ENCODE data around the gene MLEC.
A peak's percentile ranks its signal among the peaks of the same experiment; 100 is the strongest.

MLEC gene

DNA sequence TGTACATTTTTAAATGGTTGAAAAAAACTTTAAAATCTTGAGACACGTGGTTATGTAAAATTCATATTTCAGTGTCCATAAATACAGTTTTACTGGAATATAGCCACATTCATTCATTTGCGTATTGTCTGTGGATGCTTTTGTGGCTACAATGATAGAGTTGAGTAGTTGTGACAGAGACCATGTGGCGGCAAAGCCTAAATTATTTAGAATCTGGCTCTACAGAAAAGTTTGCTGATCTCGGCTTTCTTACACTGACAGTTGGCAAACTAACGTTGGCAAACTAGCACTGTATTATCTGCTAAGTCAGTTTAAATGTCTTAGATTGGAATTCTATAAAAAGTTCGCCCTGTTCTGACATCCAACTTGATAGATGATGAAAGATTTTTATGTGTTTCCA lies 25.7 kb downstream of the MLEC start:
- DNase-seq = no peak
- TF ChIP-seq POLR2A (IDR thresholded peaks at IDR 0.05; ENCODE audit: low read length) = no peak
- no peak for TF ChIP-seq GATA1 (IDR thresholded peaks at IDR 0.05; ENCODE audit: low read depth, low read length)

DNA sequence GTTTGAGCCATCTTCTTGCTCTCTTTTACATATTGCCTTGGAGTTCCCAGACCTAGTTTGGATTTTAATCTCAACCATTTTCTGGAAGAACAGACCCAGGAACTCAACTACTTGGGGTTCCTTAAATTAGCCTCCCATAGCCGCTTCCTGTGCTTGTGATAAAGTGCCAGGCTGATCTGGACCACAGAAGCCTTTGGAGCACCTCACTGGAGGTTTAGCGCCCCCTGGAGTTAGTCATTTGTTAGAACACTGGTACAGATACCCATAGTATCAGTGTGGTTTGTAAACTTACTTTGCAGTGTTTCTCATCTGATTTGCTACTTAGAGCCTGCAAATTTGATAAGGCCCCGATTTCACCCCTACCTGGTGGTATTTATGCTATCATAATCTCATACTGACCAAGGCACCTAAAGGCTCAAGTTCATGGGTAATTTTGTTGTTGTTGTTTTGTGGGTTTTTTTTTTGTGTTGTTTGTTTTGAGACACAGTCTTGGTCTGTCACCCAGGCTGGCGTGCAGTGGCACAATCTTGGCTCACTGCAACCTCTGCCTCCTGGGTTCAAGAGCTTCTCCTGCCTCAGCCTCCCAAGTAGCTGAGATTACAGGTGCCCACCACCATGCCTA lies 27.0 kb downstream of the MLEC start:
- DNase-seq = peak; percentile 81 to 89
- no peak for TF ChIP-seq POLR2A (IDR thresholded peaks at IDR 0.05; ENCODE audit: low read length)
- no peak for TF ChIP-seq GATA1 (IDR thresholded peaks at IDR 0.05; ENCODE audit: low read depth, low read length)

DNA sequence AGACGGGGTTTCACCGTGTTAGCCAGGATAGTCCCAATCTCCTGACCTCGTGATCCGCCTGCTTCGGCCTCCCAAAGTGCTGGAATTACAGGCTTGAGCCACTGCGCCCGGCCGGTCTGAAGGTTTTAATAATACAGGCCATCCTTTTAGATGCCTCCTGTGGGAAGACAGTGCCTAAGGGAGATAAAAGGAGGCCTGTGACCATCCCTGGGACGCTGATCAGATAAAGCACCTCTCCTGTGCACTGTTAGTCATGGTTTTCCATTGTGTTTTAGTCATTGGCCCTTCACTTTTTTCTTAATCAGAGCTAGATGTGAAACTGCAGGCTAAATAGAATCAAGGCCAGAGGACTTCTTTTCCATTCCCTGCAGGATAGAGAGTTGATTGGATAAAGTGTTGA lies 31.1 kb downstream of the MLEC start:
- TF ChIP-seq GATA1 (IDR thresholded peaks at IDR 0.05; ENCODE audit: low read depth, low read length) (no peak), POLR2A (IDR thresholded peaks at IDR 0.05; ENCODE audit: low read length) (no peak)
- DNase-seq = no peak

DNA sequence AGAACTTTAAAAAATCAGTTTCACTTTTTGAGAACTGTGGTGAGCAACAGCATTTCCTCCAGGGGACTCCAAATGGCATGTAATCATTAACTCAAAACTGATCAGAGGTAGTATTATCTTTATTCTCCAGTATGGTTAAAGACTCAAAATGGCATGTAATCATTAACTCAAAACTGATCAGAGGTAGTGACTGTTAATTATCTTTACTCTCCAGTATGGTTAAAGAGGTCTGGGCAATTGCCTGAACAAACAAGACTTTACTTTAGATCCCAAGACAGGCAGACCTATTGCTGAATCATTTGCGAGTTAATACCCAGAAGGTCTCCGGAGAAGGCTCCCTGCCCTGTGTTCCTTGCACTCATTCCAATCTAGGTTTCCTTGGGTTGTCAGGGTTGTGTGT lies 32.1 kb downstream of the MLEC start:
- peak in 1 of 2 experiments; percentile 24 for DNase-seq
- no peak for TF ChIP-seq GATA1 (IDR thresholded peaks at IDR 0.05; ENCODE audit: low read depth, low read length)
- TF ChIP-seq POLR2A (IDR thresholded peaks at IDR 0.05; ENCODE audit: low read length) = no peak

DNA sequence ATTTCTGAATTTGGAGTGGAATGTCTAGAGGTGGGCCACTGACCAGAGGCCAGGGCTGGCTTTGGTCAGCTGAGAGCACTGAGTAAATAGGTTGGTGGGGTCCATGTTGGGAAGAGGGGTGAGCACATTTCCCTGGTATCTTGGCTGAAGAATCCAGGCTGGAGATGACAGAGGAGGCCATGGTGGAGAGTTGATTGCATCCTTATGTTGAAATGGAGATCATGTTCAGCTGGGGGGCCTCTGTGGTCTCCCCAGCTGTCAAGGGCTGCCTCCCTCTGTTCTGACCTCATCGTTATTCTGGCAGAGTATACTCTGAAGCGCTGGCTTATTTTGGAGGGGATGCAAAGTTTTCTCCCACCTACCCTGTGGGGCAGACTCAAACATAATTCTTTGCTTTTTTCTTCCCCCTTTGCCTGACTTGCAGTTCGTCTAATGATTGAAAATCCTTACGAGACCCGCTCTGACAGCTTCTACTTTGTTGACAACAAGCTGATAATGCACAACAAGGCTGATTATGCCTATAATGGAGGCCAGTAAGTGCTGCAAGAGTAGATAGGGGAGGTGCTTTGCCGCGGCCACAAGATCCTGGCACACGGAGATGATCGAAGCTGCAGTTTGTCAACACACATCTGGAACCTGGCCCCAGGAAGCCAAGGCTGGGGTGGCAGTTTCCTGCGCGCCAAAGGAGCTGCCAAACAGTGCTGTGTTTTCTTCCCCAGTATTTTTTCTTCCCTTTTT lies 32.7 kb downstream of the MLEC start:
- DNase-seq = no peak
- TF ChIP-seq GATA1 (IDR thresholded peaks at IDR 0.05; ENCODE audit: low read depth, low read length) (no peak), POLR2A (IDR thresholded peaks at IDR 0.05; ENCODE audit: low read length) (no peak)

DNA sequence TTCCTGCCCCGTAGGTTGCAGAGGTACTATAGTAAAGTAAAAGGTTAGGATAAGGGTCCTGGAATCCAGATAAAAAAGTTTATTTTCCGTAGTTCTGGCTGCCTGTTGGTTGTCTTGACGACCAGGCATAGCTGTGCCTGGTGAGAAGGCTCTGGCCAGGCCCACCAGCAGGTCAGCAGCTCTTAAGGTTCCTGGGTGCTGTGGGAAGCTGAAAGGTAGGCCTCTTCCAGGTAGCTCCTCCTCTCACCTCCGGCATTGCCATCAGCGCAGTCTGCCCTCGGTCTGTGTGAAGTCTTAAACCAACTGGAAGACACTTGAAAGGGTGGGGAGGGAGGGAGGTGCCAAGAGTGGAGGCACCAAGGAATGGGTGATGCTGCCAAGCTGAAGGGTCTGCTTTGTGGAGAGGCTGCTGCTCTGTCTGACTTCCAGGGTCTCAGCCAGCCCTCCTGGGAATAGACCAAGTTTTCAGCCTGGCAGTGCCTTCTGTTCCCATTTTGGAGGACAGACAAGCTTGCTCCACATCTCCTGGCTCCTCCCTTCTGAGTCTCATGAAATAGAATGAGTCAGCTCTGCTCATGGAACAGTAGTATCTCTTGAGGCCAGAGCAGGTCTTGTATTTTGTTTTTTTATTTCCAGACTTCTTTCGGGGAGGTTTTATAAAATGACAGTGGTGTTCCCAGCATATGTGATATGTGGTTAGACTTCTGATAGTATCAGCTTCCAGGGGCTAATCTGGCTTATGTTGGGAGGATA lies 33.5 kb downstream of the MLEC start:
- peak; percentile 46 for TF ChIP-seq POLR2A (IDR thresholded peaks at IDR 0.05; ENCODE audit: low read length)
- no peak for TF ChIP-seq GATA1 (IDR thresholded peaks at IDR 0.05; ENCODE audit: low read depth, low read length)
- DNase-seq = peak; percentile 80 to 83

DNA sequence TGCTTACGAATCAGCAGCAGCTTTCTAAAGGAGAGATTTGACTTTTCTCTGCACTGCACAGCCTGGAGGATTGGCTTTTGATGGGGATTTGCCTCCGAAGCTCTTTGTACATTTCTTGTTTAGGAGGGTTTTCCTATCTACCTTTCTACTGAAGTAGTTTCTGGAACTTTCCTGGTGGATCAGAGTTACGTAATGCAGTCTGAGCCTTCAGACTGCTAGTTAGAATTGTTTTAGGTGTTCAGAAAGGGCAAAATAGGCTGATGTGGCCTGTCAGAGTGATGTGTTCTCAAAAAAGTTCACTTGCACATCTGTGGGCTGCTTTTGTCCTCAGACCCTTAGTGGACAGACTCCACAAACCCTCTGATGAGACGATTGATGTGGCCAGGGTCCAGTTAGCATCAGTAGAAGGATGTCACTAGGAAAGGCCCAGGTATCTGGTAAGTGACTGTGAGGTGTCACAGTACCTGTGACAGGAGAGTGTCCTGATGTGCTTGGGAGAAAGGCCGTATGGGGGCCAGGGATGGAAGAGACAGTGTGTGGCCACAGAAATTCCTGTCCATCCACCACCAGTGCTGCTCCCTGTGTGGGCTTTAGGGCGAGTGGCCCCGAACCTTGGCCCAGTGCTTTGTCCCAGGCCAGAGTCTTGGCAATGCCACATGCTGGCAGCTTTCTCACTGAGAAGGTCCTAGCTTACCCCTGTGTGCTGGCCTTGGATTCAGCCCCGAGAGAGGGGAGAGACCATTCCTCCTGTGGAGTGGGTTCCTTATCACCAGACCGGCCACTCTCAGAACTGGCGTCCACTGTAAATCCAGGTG lies 34.2 kb downstream of the MLEC start:
- TF ChIP-seq GATA1 (IDR thresholded peaks at IDR 0.05; ENCODE audit: low read depth, low read length) (no peak), POLR2A (IDR thresholded peaks at IDR 0.05; ENCODE audit: low read length) (no peak)
- no peak for DNase-seq

DNA sequence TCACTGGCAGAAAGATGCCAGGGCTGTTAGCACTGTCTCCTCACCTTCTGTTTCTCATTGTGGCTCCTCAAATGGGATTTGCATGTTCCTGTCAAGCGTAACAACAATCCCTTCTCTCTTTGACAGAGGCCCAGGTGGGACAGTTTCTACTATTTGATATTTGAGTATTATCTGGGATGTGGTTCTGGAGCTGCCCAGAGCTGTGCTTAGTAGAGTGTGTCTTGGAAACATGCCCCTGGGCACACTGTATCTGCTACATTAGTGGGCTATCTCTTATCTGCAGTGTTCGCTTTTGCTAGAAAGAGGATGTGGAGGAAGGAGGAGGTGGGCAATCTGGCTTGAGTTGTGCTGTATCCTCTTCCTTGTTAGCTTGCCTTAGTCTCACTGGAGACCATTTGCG lies 34.9 kb downstream of the MLEC start:
- TF ChIP-seq POLR2A (IDR thresholded peaks at IDR 0.05; ENCODE audit: low read length) (no peak), GATA1 (IDR thresholded peaks at IDR 0.05; ENCODE audit: low read depth, low read length) (no peak)

DNA sequence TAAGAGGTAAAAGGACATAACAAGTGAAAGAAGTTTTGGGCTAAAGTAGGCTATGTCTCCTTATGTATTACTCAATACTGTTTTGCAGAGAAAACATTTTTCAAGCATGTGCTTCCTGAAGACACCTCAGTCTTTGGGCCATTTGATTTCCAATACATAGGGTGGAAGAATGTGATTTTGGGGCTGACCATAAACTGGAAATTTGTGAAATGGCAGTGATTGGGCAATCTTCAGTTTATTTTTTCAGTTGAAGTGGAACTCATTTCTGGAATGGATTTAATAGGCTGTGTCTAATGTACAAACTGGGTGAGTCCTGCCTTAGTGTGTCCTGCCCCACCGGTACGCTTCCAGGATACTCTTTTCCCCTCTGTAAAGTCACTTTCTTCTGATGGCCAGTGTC lies 35.8 kb downstream of the MLEC start:
- DNase-seq = no peak
- TF ChIP-seq GATA1 (IDR thresholded peaks at IDR 0.05; ENCODE audit: low read depth, low read length) = no peak

More for the DNA sequence above, 34.9 kb downstream of the MLEC start:
- no peak for DNase-seq

DNA sequence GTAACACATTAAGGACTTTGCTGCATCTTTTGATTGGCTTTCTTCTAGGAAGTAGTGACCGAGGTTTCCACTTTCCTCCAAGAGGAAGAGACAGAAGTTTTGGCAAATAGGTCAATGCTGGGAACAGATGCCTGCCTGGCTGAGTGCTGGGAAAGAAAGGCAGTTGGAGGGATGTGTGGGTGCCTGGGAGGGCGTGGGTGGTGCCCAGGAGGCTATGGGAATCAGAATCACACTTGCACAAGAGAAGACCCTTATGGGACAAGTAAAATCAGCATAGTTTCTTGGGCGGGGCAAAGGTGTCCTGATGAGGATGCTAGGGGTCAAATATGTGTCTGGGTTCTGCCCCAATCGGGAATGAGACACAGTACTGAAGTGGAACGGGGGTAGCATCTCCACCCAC lies 37.8 kb downstream of the MLEC start:
- no peak for DNase-seq
- TF ChIP-seq POLR2A (IDR thresholded peaks at IDR 0.05; ENCODE audit: low read length) (no peak), GATA1 (IDR thresholded peaks at IDR 0.05; ENCODE audit: low read depth, low read length) (no peak)

DNA sequence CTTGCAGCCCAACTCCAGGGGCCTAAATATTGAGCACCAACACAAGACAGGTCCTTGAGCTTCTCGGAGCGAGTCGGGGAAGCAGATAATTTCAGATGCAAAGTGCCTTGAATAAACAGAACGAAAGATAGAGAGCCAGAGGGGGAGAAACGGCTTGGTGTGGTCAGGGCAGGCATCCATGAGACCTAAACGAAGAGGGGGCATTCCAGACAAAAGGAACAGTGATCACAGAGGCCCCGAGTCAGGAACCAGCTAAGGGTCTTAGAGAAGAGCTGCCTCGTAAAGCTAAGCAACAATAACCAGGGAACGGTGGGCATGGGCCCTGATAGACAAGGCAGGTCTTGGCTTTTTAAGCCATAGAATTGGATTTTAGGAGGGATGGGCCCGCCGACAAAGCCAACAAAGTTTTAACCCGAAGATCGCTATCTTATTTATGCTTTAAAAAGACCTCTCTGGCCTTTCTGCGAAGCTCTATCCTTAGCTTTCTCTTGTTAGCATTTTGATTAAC lies 38.3 kb downstream of the MLEC start:
- TF ChIP-seq POLR2A (IDR thresholded peaks at IDR 0.05; ENCODE audit: low read length) (no peak), GATA1 (IDR thresholded peaks at IDR 0.05; ENCODE audit: low read depth, low read length) (no peak)
- DNase-seq = no peak

DNA sequence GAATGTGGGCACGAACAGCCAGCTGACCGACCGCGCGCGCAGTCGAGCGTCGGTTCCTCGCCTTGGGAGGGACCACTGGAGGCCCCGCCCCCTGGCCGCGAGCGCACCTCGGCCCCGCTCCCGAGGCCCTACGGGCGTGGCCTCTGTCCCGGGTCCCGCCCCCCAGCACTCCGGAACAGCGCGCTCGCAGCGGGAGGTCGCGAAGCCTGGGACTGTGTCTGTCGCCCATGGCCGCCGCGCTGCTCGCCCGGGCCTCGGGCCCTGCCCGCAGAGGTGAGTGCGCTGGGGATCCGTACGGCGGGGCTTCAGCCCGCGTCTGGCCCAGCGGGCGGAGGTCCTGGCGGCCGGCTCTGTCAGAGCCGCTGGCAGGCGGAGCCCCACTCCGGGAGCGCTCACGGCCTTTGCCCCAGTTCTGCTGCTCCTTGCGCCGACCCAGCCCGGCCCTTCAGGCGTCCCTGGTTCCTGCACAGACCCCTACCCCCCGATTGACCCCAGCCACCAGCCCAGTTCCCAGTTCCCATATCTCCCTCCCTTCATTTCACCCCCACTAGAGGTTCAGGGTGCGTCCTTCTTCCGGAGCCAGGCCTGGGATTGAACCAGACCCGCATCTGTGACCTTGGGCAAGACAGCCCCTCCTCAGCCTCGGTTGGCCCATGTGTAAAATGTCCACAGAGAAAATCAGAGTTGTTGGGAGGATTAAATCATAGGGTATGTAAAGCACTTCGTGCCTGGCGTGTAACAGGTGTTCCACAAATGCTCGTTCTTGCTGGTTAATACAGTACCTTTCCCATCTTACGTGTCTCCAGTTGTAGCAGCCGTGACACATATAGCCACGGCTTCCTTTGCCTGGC lies 38.9 kb downstream of the MLEC start, which contains the start of gene ACADS:
TSS of gene ACADS (plus strand) at position 168 of the 851 bp plus-strand sequence. CDS start at position 228, 60 bp downstream.
- DNase-seq = peak; percentile 88 to 93

DNA sequence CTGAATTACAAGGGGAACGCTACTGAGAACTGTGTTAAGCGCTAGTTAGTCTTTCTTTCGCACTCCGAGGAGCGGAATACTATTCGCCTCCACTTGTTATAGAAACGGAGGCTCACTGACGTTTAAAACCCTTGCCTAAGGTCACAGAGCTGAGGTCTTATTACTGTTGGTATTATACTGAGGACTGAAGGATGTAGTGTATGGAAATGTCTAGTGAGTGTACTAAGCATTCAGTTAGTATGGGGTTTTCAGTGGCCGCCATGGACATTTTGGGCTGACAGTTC lies 39.5 kb downstream of the MLEC start:
- no peak for TF ChIP-seq POLR2A (IDR thresholded peaks at IDR 0.05; ENCODE audit: low read length)
- TF ChIP-seq GATA1 (IDR thresholded peaks at IDR 0.05; ENCODE audit: low read depth, low read length) = no peak
- no peak for DNase-seq

More for the DNA sequence above, 38.9 kb downstream of the MLEC start, which contains the start of gene ACADS:
- no peak for TF ChIP-seq GATA1 (IDR thresholded peaks at IDR 0.05; ENCODE audit: low read depth, low read length)
- TF ChIP-seq POLR2A (IDR thresholded peaks at IDR 0.05; ENCODE audit: low read length) = peak; percentile 71
